ENCODE results near the gene SCAPER.

Gene SCAPER

DNA sequence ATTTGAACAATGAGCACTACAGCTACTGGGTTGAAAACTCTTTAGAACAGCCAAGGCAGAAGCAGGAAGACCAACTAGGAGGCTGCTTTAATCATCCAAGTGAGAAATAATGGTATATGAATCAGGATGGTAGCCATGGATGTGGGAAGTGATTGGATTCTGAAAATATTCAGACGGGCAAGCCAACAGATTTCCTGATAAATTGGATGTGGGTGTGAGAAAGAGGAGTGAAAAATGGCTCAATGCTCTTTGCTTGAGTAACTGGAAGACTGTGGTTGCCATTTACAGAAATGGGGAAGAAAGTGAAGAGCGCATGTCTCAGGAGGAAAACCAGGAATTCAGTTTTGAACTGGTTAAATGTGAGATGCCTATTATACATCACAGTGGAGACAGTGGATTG, 518.2 kb downstream of the SCAPER start:
- no peak for DNase-seq

GRCh38 chr15:76386178-76386577, 519.0 kb downstream of the SCAPER start:
- no peak for DNase-seq

DNA sequence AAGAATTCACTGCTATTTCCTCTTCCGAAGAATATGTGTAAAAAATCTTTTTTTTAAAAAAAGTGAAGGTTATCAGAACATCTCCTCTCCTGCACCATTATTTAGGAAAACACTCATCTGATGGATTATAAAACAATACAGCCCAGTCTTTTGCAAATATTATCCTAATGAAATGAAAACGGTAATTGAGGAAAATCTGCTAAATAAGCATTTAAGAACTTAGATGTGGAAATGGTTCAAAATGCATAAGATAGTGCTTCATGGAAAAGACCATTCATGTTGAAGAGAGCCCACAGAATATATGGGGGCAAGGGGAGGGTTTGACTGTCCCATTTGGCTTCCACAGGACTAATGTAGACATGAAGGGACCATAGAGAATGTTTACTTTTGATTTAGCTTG, 520.7 kb downstream of the SCAPER start:
- DNase-seq = no peak

GRCh38 chr15:76382987-76383728, 522.0 kb downstream of the SCAPER start:
- DNase-seq = no peak

DNA sequence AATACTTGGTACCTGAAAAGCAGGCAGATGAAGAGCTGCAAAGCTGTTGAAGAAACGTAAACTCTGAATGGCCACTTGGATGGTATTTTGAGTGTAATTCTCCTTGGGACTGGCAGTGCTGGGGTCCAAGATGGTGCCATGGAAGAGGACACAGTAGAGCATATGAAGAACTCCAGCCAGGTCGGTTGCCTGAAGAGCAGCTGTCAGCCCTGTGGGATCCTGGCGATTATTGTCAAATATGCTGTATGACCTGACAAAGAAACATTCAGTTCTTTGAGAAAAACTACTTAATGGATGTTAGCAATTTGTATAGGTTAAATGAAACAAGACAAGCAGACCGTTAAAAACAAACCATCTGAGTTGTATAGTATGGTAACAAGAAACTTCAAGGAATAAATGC, 523.8 kb downstream of the SCAPER start:
- no peak for DNase-seq

GRCh38 chr15:76380249-76380648, 524.9 kb downstream of the SCAPER start:
- no peak for DNase-seq

DNA sequence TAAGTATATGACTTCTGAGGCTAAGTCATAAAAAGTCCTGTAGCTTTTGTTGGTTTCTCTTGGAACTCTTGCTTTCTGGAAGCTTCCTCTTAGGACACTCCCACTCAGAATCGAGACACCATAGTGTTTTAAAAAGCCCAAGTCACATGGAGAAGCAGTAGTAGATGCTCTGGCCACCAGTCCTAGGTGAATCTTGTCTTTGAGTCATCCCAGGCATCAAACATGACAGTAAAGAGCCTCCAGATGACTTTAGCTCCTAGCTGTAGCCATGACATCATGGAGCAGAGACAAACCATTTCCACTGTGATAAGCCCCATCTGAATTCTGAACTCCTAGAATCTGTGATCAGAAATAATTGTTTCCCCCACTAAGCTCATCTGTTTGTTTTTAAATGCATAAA, 526.4 kb downstream of the SCAPER start:
- DNase-seq = no peak

- DNase-seq = no peak
Observed at GRCh38 chr15:76377751-76378150, 527.4 kb downstream of the SCAPER start.

DNA sequence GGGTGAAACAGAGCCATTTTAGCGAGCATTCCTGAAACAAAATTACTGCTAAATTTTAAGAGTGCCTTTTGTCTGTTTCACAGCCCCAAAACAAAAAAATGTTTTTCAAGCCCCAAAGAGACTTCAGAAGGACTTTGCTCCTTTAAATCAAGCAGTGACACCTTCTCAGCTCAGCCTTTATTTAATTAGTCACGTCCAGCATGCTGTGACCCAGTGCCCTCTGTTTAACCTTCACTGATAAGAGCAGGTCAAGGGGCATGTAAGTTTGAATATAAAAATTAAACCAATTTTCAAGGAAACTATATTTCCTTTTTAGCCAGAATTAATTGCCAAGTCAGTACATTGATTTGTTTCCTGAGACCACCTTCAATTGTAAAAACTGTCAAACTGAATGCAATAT, 527.9 kb downstream of the SCAPER start:
- DNase-seq = no peak

- no peak for DNase-seq
Observed at GRCh38 chr15:76376816-76377215, 528.3 kb downstream of the SCAPER start.

DNA sequence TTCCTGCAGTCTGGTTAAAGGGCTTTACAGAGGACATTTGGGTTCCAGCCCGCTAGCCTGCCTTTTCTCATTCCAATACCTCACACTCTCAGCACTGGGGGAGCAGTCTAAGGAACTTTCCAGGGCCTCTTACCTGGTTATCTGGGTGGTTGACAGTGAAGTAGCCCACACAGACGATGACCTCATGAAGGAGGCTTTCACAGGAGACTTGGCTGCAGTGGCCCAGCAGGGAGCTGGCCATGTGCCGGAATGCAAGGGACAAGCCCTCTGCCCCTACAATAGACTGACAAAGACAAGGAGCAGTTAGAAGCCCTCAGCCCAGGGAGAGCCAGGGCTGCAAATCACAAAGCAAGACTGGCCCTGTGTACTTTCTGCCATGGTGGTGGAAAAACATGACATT, 529.1 kb downstream of the SCAPER start:
- no peak for DNase-seq

- no peak for DNase-seq
Observed at GRCh38 chr15:76368122-76368621, 537.0 kb downstream of the SCAPER start.

GRCh38 chr15:76366714-76367113, 538.4 kb downstream of the SCAPER start:
- no peak for DNase-seq

GRCh38 chr15:76363251-76363650, 541.9 kb downstream of the SCAPER start:
- DNase-seq = no peak

DNA sequence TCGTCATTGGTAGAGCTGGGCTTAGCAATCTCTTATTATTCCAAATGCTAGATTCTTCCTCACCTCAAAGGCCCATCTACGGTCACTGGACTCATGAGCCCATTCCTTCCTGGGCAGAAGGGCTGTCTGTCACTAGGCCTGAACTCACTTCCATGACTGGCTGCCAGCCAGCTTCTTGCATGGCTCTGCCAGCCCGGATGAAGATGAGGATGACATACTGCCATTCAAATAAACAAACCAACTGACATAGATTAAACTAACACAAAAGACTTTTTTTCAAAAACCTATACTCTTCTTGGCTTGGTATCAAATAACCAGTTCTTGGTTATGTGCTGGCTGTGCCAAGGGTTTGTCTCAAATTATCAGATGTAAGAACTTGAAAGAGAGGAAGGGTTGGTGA, 544.7 kb downstream of the SCAPER start:
- DNase-seq = no peak

GRCh38 chr15:76359152-76359551, 546.0 kb downstream of the SCAPER start:
- DNase-seq = no peak

DNA sequence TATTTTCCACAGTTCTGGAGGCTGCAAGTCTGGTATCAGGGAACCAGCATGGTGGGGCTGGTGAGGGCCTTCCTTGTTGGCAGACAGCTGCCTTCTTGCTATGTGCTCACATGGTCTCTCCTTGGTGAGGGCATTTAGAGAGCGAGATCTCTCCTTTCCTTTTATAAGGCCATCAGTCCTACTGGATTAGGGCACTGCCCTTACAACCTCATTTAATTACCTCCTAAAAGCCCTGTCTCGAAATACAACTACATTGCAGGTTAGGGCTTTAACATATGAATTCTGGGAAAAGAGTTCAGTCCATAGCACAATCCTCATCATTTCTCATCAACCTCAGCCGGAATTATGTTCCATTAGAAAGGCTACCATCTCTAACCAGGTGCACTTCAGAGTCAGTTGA, 546.7 kb downstream of the SCAPER start:
- no peak for DNase-seq

DNA sequence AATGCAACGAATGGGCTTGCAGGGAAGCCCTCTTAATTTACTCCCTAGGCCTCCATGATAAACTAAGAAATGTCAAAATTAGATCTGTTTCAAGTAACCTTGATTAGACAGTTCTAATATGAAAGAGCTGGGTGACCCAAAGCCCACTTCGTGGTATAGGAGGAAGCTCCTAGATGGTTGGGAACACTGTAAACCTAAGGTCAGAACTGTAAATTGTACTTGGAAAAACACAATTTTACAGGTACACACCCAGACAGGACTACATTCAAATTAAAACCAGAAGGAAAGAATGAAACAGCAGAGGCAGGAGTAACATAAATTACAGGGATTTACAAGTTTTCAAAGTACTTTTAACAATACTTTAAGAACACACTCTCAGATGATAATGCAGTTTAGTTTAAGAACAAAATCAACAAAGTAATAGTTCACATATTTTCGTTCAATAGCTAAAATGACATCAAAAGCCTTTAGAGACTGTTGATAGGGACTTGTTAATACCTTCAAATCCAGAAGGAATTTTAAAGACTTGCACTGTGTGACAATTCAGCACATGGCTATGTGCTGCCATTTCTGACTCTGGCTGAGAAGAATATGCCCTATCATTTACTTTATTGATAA, 550.2 kb downstream of the SCAPER start:
- no peak for DNase-seq

DNA sequence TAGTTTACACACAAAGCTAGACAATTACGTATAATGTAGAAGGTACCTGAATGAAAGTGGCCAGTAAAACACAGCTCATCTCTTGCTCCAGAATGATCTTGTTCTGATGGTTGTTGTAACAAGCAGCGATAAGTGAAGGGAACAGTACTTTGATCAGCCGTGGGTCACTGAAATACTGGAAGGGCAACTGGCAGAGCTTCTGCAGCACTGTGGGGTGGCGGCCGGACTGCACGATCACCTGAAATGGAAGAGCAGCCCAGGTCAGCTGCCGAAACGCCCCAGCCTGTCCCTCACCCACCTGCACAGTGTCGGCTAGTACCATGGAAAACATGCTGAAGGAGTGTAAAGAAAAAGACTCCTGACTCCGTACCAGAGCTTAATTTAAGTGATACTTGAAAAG, 551.2 kb downstream of the SCAPER start:
- no peak for DNase-seq

- no peak for DNase-seq
Observed at GRCh38 chr15:76353023-76353577, 552.0 kb downstream of the SCAPER start.

DNA sequence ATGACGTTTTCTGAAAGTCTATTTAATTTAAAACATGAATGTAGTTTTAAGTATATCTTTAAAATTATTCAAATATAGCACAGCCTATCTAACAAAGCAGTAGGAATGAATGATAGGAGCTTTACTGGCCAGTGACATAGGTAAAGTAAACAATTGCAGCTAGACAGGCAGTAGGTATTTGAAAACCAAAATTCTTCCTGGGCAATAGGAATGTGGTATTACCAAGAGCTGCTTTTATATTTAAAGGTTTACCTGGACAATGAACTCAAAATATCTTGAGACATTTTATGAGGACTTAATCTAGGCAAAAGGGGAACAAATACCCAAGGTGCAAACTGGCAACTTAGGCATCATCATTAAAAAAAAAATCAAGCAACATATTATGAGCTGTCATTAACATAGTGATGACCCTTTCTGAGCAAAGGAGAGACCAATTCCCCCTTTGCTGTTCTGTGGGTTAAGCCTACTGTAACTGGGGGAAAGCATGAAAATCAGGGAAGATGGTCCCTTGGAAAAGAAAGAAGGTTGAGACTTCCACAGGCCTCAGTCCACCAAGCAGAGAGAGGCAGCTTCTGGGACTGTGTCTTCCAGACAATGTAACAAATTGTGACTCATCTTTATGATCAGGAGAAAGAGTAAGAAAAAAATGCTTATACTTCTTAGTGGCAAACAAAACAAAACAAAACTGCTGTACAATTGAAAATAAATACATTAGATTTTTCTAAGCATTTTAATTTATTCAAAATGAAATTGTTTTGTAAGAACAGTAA, 555.7 kb downstream of the SCAPER start:
- no peak for DNase-seq

DNA sequence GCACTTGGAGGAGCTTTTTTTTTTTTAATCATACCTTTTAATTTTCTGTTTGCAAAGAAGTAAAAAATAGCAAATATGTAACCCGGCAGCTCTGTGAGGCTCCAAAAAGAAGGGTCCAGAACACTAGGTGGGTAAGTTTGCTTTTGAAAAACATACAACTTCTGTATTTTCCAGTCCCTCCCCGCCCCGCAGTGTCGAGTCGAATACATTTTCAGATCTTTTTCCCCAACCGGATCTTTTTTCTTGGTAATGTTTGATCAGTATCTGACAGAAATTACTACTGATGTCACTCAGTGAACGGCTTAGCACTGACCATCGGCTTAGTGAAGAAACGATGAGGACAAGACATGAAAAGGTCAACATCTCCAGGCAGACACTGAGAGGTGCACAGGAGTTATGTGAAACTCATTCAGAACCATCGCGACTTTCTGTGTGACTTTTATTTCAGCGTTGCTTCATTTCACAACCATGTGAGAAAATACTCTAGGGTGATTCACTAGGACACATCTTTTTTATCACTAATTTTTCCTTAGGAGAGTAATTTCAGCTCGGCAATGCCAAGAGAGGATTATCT, 557.6 kb downstream of the SCAPER start:
- no peak for DNase-seq

Data from activated CD4-positive, alpha-beta T cell treated with anti-CD3 and anti-CD28 coated beads for 48 hours (primary cell).